Neural progenitor cell (in vitro differentiated cells): ENCODE measurements around the gene FRAT1. TPM values are rescaled to one million over a fixed set of nuclear protein-coding genes. Genes with fewer than 3 reads are reported as not detected.

Experiments
- DNase-seq: peaks from one replicate; pipeline ENCODE4 v3.0.0-alpha.2; 2016; ENCODE audit warnings: low spot score
- H2AFZ ChIP-seq: fragments of 200-600 bp; sonication (generic); replicated peaks from 2 replicates; pipeline ENCODE4 v1.6.1; 2016; ENCODE audit warnings: antibody characterized with exemption
- H3F3A ChIP-seq: fragments of 200-600 bp; sonication (generic); 2 replicates; pipeline ENCODE4 v1.6.1; 2016; ENCODE audit warnings: antibody characterized with exemption, low read depth
- H3K27ac ChIP-seq: fragments of 200-600 bp; sonication (generic); 2 replicates; pipeline ENCODE4 v1.5.1; 2016; ENCODE audit warnings: mild to moderate bottlenecking
- H3K27me3 ChIP-seq: fragments of 200-600 bp; sonication (generic); 2 replicates; pipeline ENCODE4 v1.6.1; 2016; ENCODE audit warnings: mild to moderate bottlenecking, moderate library complexity
- H3K36me3 ChIP-seq: fragments of 200-600 bp; sonication (generic); 2 replicates; pipeline ENCODE4 v1.5.1; 2016
- H3K4me1 ChIP-seq: fragments of 200-600 bp; sonication (generic); 2 replicates; pipeline ENCODE4 v1.6.1; 2016; ENCODE audit warnings: mixed run types
- H3K4me2 ChIP-seq: fragments of 200-600 bp; sonication (generic); 2 replicates; pipeline ENCODE4 v1.6.1; 2016
- H3K4me3 ChIP-seq: fragments of 200-600 bp; sonication (generic); 2 replicates; pipeline ENCODE4 v1.5.1; 2016
- H3K79me2 ChIP-seq: fragments of 200-600 bp; sonication (generic); 2 replicates; pipeline ENCODE4 v1.6.1; 2016; ENCODE audit warnings: low read depth
- H3K9ac ChIP-seq: fragments of 200-600 bp; sonication (generic); 2 replicates; pipeline ENCODE4 v1.6.1; 2016
- H3K9me3 ChIP-seq: fragments of 200-600 bp; sonication (generic); 2 replicates; pipeline ENCODE4 v1.5.1; 2016; ENCODE audit warnings: low read depth
- H4K20me1 ChIP-seq: fragments of 200-600 bp; sonication (generic); 2 replicates; pipeline ENCODE4 v1.6.1; 2016; ENCODE audit warnings: low read depth
- H3K27ac Mint-ChIP-seq: 3 replicates; pipeline ENCODE4 v1.8.0; 2021; ENCODE audit warnings: mixed read lengths
- H3K27me3 Mint-ChIP-seq: 2 replicates; pipeline ENCODE4 v1.8.0; 2022; ENCODE audit warnings: low read depth, mild to moderate bottlenecking, inconsistent platforms, moderate library complexity, mixed read lengths; ENCODE audit not compliant: insufficient read depth
- H3K36me3 Mint-ChIP-seq: 3 replicates; pipeline ENCODE4 v1.8.0; 2021; ENCODE audit warnings: mixed read lengths
- H3K4me1 Mint-ChIP-seq: 3 replicates; pipeline ENCODE4 v1.8.0; 2021; ENCODE audit warnings: mixed read lengths
- H3K4me3 Mint-ChIP-seq: 3 replicates; pipeline ENCODE4 v1.8.0; 2021; ENCODE audit warnings: mild to moderate bottlenecking, moderate library complexity, mixed read lengths
- H3K9me3 Mint-ChIP-seq: 3 replicates; pipeline ENCODE4 v1.8.0; 2020; ENCODE audit warnings: mixed read lengths
- CTCF ChIP-seq: fragments of 200-600 bp; sonication (generic); IDR thresholded peaks from 2 replicates; pipeline ENCODE4 v1.5.1; 2017; ENCODE audit warnings: antibody characterized with exemption, mild to moderate bottlenecking
- EZH2 ChIP-seq: fragments of 200-600 bp; sonication (generic); IDR thresholded peaks from 2 replicates; pipeline ENCODE4 v1.6.1; 2017; ENCODE audit warnings: antibody characterized with exemption, mild to moderate bottlenecking, moderate library complexity
- EZH2phosphoT487 ChIP-seq: fragments of 200-600 bp; sonication (generic); IDR thresholded peaks from 2 replicates; pipeline ENCODE4 v1.6.1; 2017; ENCODE audit warnings: antibody characterized with exemption
- total RNA-seq: library from RNA; depleted of rRNA; stranded (reverse); fragments of >200 nt; gene quantifications from 2 replicates; pipeline ENCODE4 v1.2.3, GENCODE V29; 2015; ENCODE audit warnings: low replicate concordance

FRAT1 gene
- total RNA-seq, 1 donor from 2014 or later = 2.0 TPM

GRCh38 chr10:97297556-97298222 is 21.4 kb upstream of the FRAT1 start:
- Mint-ChIP-seq H3K4me1 (peaks cover 2% of the 10 kb centered on the region), H3K4me3 (no peak overlapping the region), H3K36me3 (no peaks in the 10 kb centered on the region), H3K27me3 (peaks cover 6% of the 10 kb centered on the region), H3K27ac (no peak overlapping the region), H3K9me3 (no peaks in the 10 kb centered on the region)
- Histone ChIP-seq H3F3A (no peaks in the 10 kb centered on the region), H4K20me1 (no peaks in the 10 kb centered on the region), H3K27ac (no peak overlapping the region), H3K4me3 (no peak overlapping the region), H3K36me3 (no peaks in the 10 kb centered on the region), H3K27me3 (no peaks in the 10 kb centered on the region), H3K9ac (no peak overlapping the region), H2AFZ (peak overlapping the region; percentile 50), H3K79me2 (no peaks in the 10 kb centered on the region), H3K4me1 (no peaks in the 10 kb centered on the region), H3K9me3 (no peaks in the 10 kb centered on the region), H3K4me2 (no peak overlapping the region)
- TF ChIP-seq EZH2 (no peak), CTCF (no peak), EZH2phosphoT487 (no peak)
- no peak for DNase-seq

GRCh38 chr10:97298223-97298571 is 20.9 kb upstream of the FRAT1 start:
- no peak overlapping the region for H3K4me2 ChIP-seq
- no peak overlapping the region for H3K4me3 ChIP-seq
- peak overlapping the region; percentile 50 for H2AFZ ChIP-seq
- no peaks in the 10 kb centered on the region for H3K9me3 Mint-ChIP-seq
- H3K27ac Mint-ChIP-seq = no peak overlapping the region
- H3K4me1 Mint-ChIP-seq = no peaks in the 10 kb centered on the region
- H3K27me3 Mint-ChIP-seq = peaks cover 6% of the 10 kb centered on the region
- no peak for DNase-seq
- no peak for TF ChIP-seq EZH2phosphoT487
- no peak for TF ChIP-seq EZH2
- H3K27ac ChIP-seq = no peak overlapping the region
- H4K20me1 ChIP-seq = no peaks in the 10 kb centered on the region
- no peak overlapping the region for H3K9ac ChIP-seq
- H3K36me3 ChIP-seq = no peaks in the 10 kb centered on the region
- H3K4me1 ChIP-seq = no peaks in the 10 kb centered on the region
- H3K27me3 ChIP-seq = no peaks in the 10 kb centered on the region
- no peaks in the 10 kb centered on the region for H3K9me3 ChIP-seq
- no peaks in the 10 kb centered on the region for H3K79me2 ChIP-seq
- H3F3A ChIP-seq = no peaks in the 10 kb centered on the region
- no peaks in the 10 kb centered on the region for H3K36me3 Mint-ChIP-seq
- H3K4me3 Mint-ChIP-seq = no peak overlapping the region

- H3K9ac ChIP-seq = no peak overlapping the region
- peaks cover 6% of the 10 kb centered on the region for H3K27me3 Mint-ChIP-seq
- no peaks in the 10 kb centered on the region for H3K9me3 Mint-ChIP-seq
- no peak overlapping the region for H3K4me3 ChIP-seq
- no peaks in the 10 kb centered on the region for H3K4me1 ChIP-seq
- no peaks in the 10 kb centered on the region for H3K4me1 Mint-ChIP-seq
- H4K20me1 ChIP-seq = no peaks in the 10 kb centered on the region
- H3K4me3 Mint-ChIP-seq = no peak overlapping the region
- H3K79me2 ChIP-seq = no peaks in the 10 kb centered on the region
- no peaks in the 10 kb centered on the region for H3K27me3 ChIP-seq
- H3K27ac ChIP-seq = no peak overlapping the region
- H3K36me3 Mint-ChIP-seq = no peaks in the 10 kb centered on the region
- H3F3A ChIP-seq = no peaks in the 10 kb centered on the region
- DNase-seq = no peak
- no peak overlapping the region for H3K27ac Mint-ChIP-seq
- H3K4me2 ChIP-seq = no peak overlapping the region
- no peaks in the 10 kb centered on the region for H3K36me3 ChIP-seq
- TF ChIP-seq EZH2phosphoT487 (no peak), EZH2 (no peak), CTCF (no peak)
- H3K9me3 ChIP-seq = no peaks in the 10 kb centered on the region
- H2AFZ ChIP-seq = no peak overlapping the region
Measured at GRCh38 chr10:97300980-97301379, 18.1 kb upstream of the FRAT1 start.

- Mint-ChIP-seq H3K27ac (peak overlapping the region; percentile 72), H3K27me3 (peaks cover 6% of the 10 kb centered on the region), H3K4me3 (no peak overlapping the region), H3K36me3 (no peaks in the 10 kb centered on the region), H3K9me3 (no peaks in the 10 kb centered on the region), H3K4me1 (no peaks in the 10 kb centered on the region)
- H3K4me1 ChIP-seq = no peaks in the 10 kb centered on the region
- no peak overlapping the region for H3K27ac ChIP-seq
- H3K4me2 ChIP-seq = no peak overlapping the region
- H3K9ac ChIP-seq = no peak overlapping the region
- no peaks in the 10 kb centered on the region for H3K27me3 ChIP-seq
- no peaks in the 10 kb centered on the region for H3K79me2 ChIP-seq
- no peaks in the 10 kb centered on the region for H3K36me3 ChIP-seq
- H3K4me3 ChIP-seq = no peak overlapping the region
- DNase-seq = no peak
- H3K9me3 ChIP-seq = no peaks in the 10 kb centered on the region
- no peak for TF ChIP-seq CTCF
- no peak overlapping the region for H2AFZ ChIP-seq
- H3F3A ChIP-seq = no peaks in the 10 kb centered on the region
- no peaks in the 10 kb centered on the region for H4K20me1 ChIP-seq
Measured at GRCh38 chr10:97302088-97302791, 16.8 kb upstream of the FRAT1 start.
